Fibroblast of lung (primary cell): ENCODE results near the gene MLN.

ENCODE experiments used
- CTCF ChIP-seq, 2 donors: IDR thresholded peaks in 1 of 2; conservative IDR thresholded peaks in 1 of 2; 1 replicate in 1 of 2; 2 replicates in 1 of 2; pipeline ENCODE4 v1.5.1; 2011 to 2012; ENCODE audit warnings: low read length in 2 of 2, control low read depth in 1 of 2, inconsistent platforms in 1 of 2, low read depth in 1 of 2, mild to moderate bottlenecking in 1 of 2
- EZH2 ChIP-seq: IDR thresholded peaks from 2 replicates; pipeline ENCODE4 v1.5.1; 2012; ENCODE audit warnings: low read length, control low read depth, mild to moderate bottlenecking; ENCODE audit errors: missing control alignments

DNA sequence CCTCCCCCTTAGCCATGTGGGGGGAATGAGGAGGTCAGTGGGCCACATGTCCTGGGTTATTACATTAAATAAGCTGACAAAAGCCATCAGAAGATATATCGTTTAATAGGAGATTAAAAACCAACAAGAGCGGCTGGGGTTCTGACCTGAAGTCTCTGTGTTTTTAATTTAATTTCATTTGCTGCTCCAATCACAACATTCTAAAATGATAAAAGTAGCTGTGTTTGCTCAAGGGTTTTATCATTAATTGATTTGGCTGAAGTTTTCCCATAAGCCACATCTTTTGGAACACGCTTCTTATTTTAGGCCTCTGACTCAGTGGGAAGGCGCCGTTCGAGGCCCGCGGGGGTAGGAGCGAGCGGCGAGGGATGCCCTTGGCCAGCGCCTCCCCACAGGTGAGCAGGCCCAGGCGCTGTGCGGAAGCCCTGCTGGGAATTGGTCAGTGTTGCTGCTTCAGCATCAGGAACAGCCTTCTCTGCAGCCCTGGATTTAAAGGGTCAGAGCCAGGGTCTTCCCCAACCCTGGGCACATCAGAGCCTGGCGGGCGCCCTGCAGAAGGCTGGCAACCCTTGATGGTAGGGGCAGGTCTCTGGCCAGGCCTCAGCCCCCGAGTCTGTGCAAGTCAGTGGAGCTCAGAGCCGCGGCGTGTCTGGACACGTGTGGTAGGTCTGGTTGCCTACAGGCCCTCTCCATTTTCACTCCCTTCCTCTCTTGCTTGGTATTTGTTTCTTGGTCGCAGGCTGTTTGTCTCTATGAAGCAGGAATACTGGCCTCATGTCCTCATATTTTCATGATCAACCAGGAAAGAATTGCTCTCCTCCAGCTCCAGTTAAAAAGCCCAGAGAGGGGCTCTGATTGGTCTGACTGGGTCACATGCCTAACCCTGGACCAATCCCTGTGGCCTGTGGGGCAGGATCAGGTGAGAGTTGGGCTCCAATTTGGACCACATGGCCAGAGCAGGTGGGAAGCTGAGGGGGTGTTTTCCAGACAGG lies 30.9 kb upstream of the MLN start:
- no peak for TF ChIP-seq CTCF (conservative IDR thresholded peaks at IDR 0.05 in 1 of 2, IDR thresholded peaks at IDR 0.05 in 1 of 2; ENCODE audit: low read depth in 1 of 2, low read length in 2 of 2)
- TF ChIP-seq EZH2 = no peak
